Measurements from ENCODE around the gene FUS.

- TF ChIP-seq GATA3 (IDR thresholded peaks at IDR 0.05; ENCODE audit: low read depth, low read length) (no peak), GATA2 (IDR thresholded peaks at IDR 0.05; ENCODE audit: low read depth, low read length) (no peak)
These were observed 48.5 kb upstream of the FUS start for GRCh38 chr16:31131416-31131815.
